Keratinocyte (primary cell): ENCODE results near the gene UFSP1. TPM values are rescaled to one million over a fixed set of nuclear protein-coding genes. Genes with fewer than 3 reads are reported as not detected.

Experiments used
- DNase-seq: peaks from one replicate; pipeline ENCODE4 v3.0.0-alpha.2; 2011; ENCODE audit warnings: low read depth, missing footprints, low spot score
- FAIRE-seq: peaks from 2 replicates; lab custom pipeline; 2011; peaks lifted over from hg19 to GRCh38; lab: Jason Lieb, UNC
- H2AFZ ChIP-seq: 2 replicates; pipeline ENCODE4 v1.6.0; 2012; ENCODE audit warnings: low read length, control low read depth, inconsistent platforms; ENCODE audit not compliant: control insufficient read depth
- H3K27ac ChIP-seq: 2 replicates; pipeline ENCODE4 v1.5.1; 2011; ENCODE audit warnings: low read length; ENCODE audit not compliant: control insufficient read depth, insufficient read depth
- H3K27me3 ChIP-seq: 3 replicates; pipeline ENCODE4 v1.6.0; 2011; ENCODE audit warnings: low read length; ENCODE audit not compliant: control insufficient read depth, insufficient read depth; ENCODE audit errors: extremely low read depth
- H3K36me3 ChIP-seq, 2 experiments: 2 replicates in 1 of 2; 3 replicates in 1 of 2; pipeline ENCODE4 v1.5.1; 2011; ENCODE audit warnings: low read length in 2 of 2, mild to moderate bottlenecking in 1 of 2; ENCODE audit not compliant: control insufficient read depth in 2 of 2, insufficient read depth in 2 of 2; ENCODE audit errors: extremely low read depth in 1 of 2
- H3K4me1 ChIP-seq: 3 replicates; pipeline ENCODE4 v1.5.1; 2011; ENCODE audit warnings: low read length; ENCODE audit not compliant: control insufficient read depth, insufficient read depth; ENCODE audit errors: extremely low read depth
- H3K4me2 ChIP-seq: 3 replicates; pipeline ENCODE4 v1.6.0; 2011; ENCODE audit warnings: low read depth, low read length; ENCODE audit not compliant: control insufficient read depth, insufficient read depth; ENCODE audit errors: extremely low read depth
- H3K4me3 ChIP-seq, 3 experiments: fragments of 200-600 bp in 1 of 3; sonication (generic) in 1 of 3; 2 replicates in 2 of 3; 3 replicates in 1 of 3; pipeline ENCODE4 v1.5.1; 2011 to 2016; ENCODE audit warnings: low read length in 3 of 3, mild to moderate bottlenecking in 3 of 3, control low read depth in 2 of 3, inconsistent platforms in 1 of 3, low read depth in 1 of 3, mixed read lengths in 1 of 3, mixed run types in 1 of 3, moderate library complexity in 1 of 3; ENCODE audit not compliant: control insufficient read depth in 2 of 3, insufficient read depth in 2 of 3; ENCODE audit errors: extremely low read depth in 1 of 3
- H3K79me2 ChIP-seq: 2 replicates; pipeline ENCODE4 v1.6.0; 2012; ENCODE audit warnings: low read length; ENCODE audit not compliant: control insufficient read depth, insufficient read depth
- H3K9ac ChIP-seq: 3 replicates; pipeline ENCODE4 v1.6.0; 2011; ENCODE audit warnings: low read length; ENCODE audit not compliant: control insufficient read depth, insufficient read depth; ENCODE audit errors: extremely low read depth
- H3K9me1 ChIP-seq: 3 replicates; pipeline ENCODE4 v1.6.0; 2011; ENCODE audit warnings: low read length; ENCODE audit not compliant: control insufficient read depth, insufficient read depth; ENCODE audit errors: extremely low read depth
- H3K9me3 ChIP-seq: 2 replicates; pipeline ENCODE4 v1.5.1; 2012; ENCODE audit warnings: low read depth, low read length; ENCODE audit not compliant: control insufficient read depth
- H4K20me1 ChIP-seq: 3 replicates; pipeline ENCODE4 v1.6.0; 2011; ENCODE audit warnings: low read length; ENCODE audit not compliant: control insufficient read depth, insufficient read depth; ENCODE audit errors: extremely low read depth
- CTCF ChIP-seq, 3 experiments: IDR thresholded peaks in 1 of 3; conservative IDR thresholded peaks in 1 of 3; optimal IDR thresholded peaks in 1 of 3; 2 replicates in 2 of 3; 3 replicates in 1 of 3; pipeline versions ENCODE3 to v1.5.1; 2011; ENCODE audit warnings: low read length in 3 of 3, mild to moderate bottlenecking in 3 of 3, moderate library complexity in 2 of 3, control low read depth in 1 of 3, inconsistent platforms in 1 of 3; ENCODE audit not compliant: insufficient read depth in 2 of 3; ENCODE audit errors: extremely low read depth in 1 of 3
- EZH2 ChIP-seq: IDR thresholded peaks from one replicate; pipeline ENCODE4 v1.6.1; 2012; ENCODE audit warnings: inconsistent platforms, mild to moderate bottlenecking, low read length, moderate library complexity
- dilution Hi-C: fragments of 300-500 bp; cut with MboI; formaldehyde crosslinking; loops from one replicate; pipeline ENCODE4 v1.7.0; 2020; ENCODE audit warnings: low sequenced_read_pairs; ENCODE audit not compliant: extremely low pct_ligation_motif_present
- polyA plus RNA-seq, 5 experiments: library from polyadenylated mRNA; depleted of rRNA in 3 of 5; stranded (reverse) in 3 of 5; stranded (forward) in 1 of 5; unstranded in 1 of 5; fragments of >200 nt; gene quantifications; 1 replicate in 1 of 5; 2 replicates in 3 of 5; 3 replicates in 1 of 5; pipeline versions ENCODE4 v1.2.1 to v1.2.3, GENCODE V29; 2011 to 2012; ENCODE audit warnings: missing spikeins in 2 of 5, low read depth in 1 of 5, low replicate concordance in 1 of 5

Gene UFSP1
- polyA plus RNA-seq, 1 donor (not counting 4 experiments of a cell fraction or from before 2014, with no cell fraction given) = 1.0 TPM

- Histone ChIP-seq H2AFZ (no peak overlapping the region), H4K20me1 (no peaks in the 10 kb centered on the region), H3K9ac (no peak overlapping the region), H3K27ac (no peak overlapping the region), H3K27me3 (no peaks in the 10 kb centered on the region), H3K79me2 (peaks cover 3% of the 10 kb centered on the region), H3K4me3 (no peak overlapping the region), H3K9me1 (no peaks in the 10 kb centered on the region), H3K36me3 (peaks cover 16 to 28% of the 10 kb centered on the region in 2 experiments), H3K4me2 (no peak overlapping the region), H3K9me3 (no peaks in the 10 kb centered on the region), H3K4me1 (peaks cover 16% of the 10 kb centered on the region)
- dilution Hi-C loops = no loop called here
- TF ChIP-seq EZH2 = no peak
- no peak for FAIRE-seq
- no peak for DNase-seq
These were observed 27.9 kb downstream of the UFSP1 start for GRCh38 chr7:100861616-100861985.

GRCh38 chr7:100860702-100861615 is 28.6 kb downstream of the UFSP1 start:
- H2AFZ ChIP-seq = no peak overlapping the region
- H3K27ac ChIP-seq = no peak overlapping the region

More at GRCh38 chr7:100860702-100861615, 28.6 kb downstream of the UFSP1 start:
- H3K4me2 ChIP-seq = no peak overlapping the region
- dilution Hi-C loops = no loop called here
- peaks cover 18 to 28% of the 10 kb centered on the region in 2 experiments for H3K36me3 ChIP-seq
- FAIRE-seq = no peak
- H3K9me1 ChIP-seq = no peaks in the 10 kb centered on the region
- H4K20me1 ChIP-seq = no peaks in the 10 kb centered on the region
- H3K9me3 ChIP-seq = no peaks in the 10 kb centered on the region
- no peaks in the 10 kb centered on the region for H3K27me3 ChIP-seq
- no peak for DNase-seq
- no peak overlapping the region for H3K4me3 ChIP-seq
- H3K4me1 ChIP-seq = peaks cover 11% of the 10 kb centered on the region
- H3K9ac ChIP-seq = no peak overlapping the region
- TF ChIP-seq CTCF (optimal IDR thresholded peaks at IDR 0.05 in 1 of 3, IDR thresholded peaks at IDR 0.05 in 1 of 3, conservative IDR thresholded peaks at IDR 0.05 in 1 of 3; ENCODE audit: extremely low read depth in 1 of 3, insufficient read depth in 2 of 3, low read length in 3 of 3) (no peak), EZH2 (no peak)
- H3K79me2 ChIP-seq = peaks cover 3% of the 10 kb centered on the region
